H1 (cell line): ENCODE results near the gene ZNF3.

ENCODE experiments used
- CTCF ChIP-seq, 3 experiments: IDR thresholded peaks; 1 replicate in 2 of 3; 2 replicates in 1 of 3; pipeline versions ENCODE4 v1.5.1 to v1.6.1; 2011; ENCODE audit warnings: low read length in 3 of 3, mild to moderate bottlenecking in 3 of 3, inconsistent platforms in 2 of 3, low read depth in 1 of 3, moderate library complexity in 1 of 3; ENCODE audit not compliant: insufficient read depth in 1 of 3; ENCODE audit errors: control extremely low read depth in 1 of 3
- RFX5 ChIP-seq: IDR thresholded peaks from 2 replicates; pipeline ENCODE4 v1.6.1; 2011; ENCODE audit warnings: low read depth, low read length, improper control_type of control experiment, borderline replicate concordance

- no peak for TF ChIP-seq CTCF (IDR thresholded peaks at IDR 0.05; ENCODE audit: control extremely low read depth in 1 of 3, insufficient read depth in 1 of 3, low read depth in 1 of 3, low read length in 3 of 3)
- TF ChIP-seq RFX5 = no peak
These were observed 39.2 kb upstream of the ZNF3 start for GRCh38 chr7:100120733-100121036.
